ENCODE results near the gene LRRC10B.

Gene LRRC10B

GRCh38 chr11:61546663-61547062, 38.1 kb downstream of the LRRC10B start:
- DNase-seq (ENCODE audit: low read depth) = no peak

- no peak for DNase-seq (ENCODE audit: low read depth)
These were observed 38.7 kb downstream of the LRRC10B start for GRCh38 chr11:61547246-61547645.

GRCh38 chr11:61549177-61549576, 40.6 kb downstream of the LRRC10B start:
- no peak for DNase-seq (ENCODE audit: low read depth)

GRCh38 chr11:61549662-61550568, 41.4 kb downstream of the LRRC10B start:
- no peak for DNase-seq (ENCODE audit: low read depth)

- DNase-seq (ENCODE audit: low read depth) = no peak
These were observed 42.2 kb downstream of the LRRC10B start for GRCh38 chr11:61550665-61551227.

GRCh38 chr11:61551634-61552033, 43.1 kb downstream of the LRRC10B start:
- DNase-seq (ENCODE audit: low read depth) = no peak

- DNase-seq (ENCODE audit: low read depth) = no peak
These were observed 43.6 kb downstream of the LRRC10B start for GRCh38 chr11:61552108-61552635.

GRCh38 chr11:61553373-61554171, 45.0 kb downstream of the LRRC10B start:
- no peak for DNase-seq (ENCODE audit: low read depth)

GRCh38 chr11:61554172-61554988, 45.8 kb downstream of the LRRC10B start:
- peak; percentile 8 for DNase-seq (ENCODE audit: low read depth)

GRCh38 chr11:61555051-61555969, 46.8 kb downstream of the LRRC10B start:
- no peak for DNase-seq (ENCODE audit: low read depth)

GRCh38 chr11:61555978-61556377, 47.4 kb downstream of the LRRC10B start:
- DNase-seq (ENCODE audit: low read depth) = no peak

- no peak for DNase-seq (ENCODE audit: low read depth)
These were observed 48.1 kb downstream of the LRRC10B start for GRCh38 chr11:61556621-61557020.

All from stimulated activated CD8-positive, alpha-beta memory T cell treated with anti-CD3 and anti-CD28 coated beads, Interleukin-12 subunit alpha, Interleukin-12 subunit beta, amount 100 ng/mL, for 4 hours (primary cell).